Tongue (tissue), 2 donors: ENCODE measurements around the gene TSPAN32. TPM values are rescaled to one million over a fixed set of nuclear protein-coding genes. Genes with fewer than 3 reads are reported as not detected.
"Not testable (repeated sequence)": the region's sequence is repeated elsewhere in the genome, so short reads cannot be mapped to it uniquely, and the experiment has no call there.

Source experiments
- DNase-seq: peaks from one replicate; pipeline ENCODE4 v3.0.0-alpha.2; 2015
- total RNA-seq: library from RNA; depleted of rRNA; stranded (reverse); fragments of >200 nt; gene quantifications from one replicate; pipeline ENCODE4 v1.2.3, GENCODE V29; 2014

Gene TSPAN32
- total RNA-seq, 1 donor from 2014 or later, result 2.1 TPM

- DNase-seq, result no peak
Observed at GRCh38 chr11:2343502-2343901, 41.7 kb downstream of the TSPAN32 start.

GRCh38 chr11:2345050-2345449 lies 43.2 kb downstream of the TSPAN32 start:
- no peak for DNase-seq

GRCh38 chr11:2346014-2346413 lies 44.2 kb downstream of the TSPAN32 start:
- no peak for DNase-seq

- DNase-seq, result no peak
Observed at GRCh38 chr11:2346586-2347307, 44.9 kb downstream of the TSPAN32 start.

GRCh38 chr11:2347308-2347830 lies 45.6 kb downstream of the TSPAN32 start:
- no peak for DNase-seq

GRCh38 chr11:2348986-2349385 lies 47.2 kb downstream of the TSPAN32 start:
- DNase-seq, result no peak

- no peak for DNase-seq
Observed at GRCh38 chr11:2351701-2352100, 49.9 kb downstream of the TSPAN32 start.

GRCh38 chr11:2352420-2352819 lies 50.6 kb downstream of the TSPAN32 start:
- DNase-seq, result no peak

GRCh38 chr11:2355000-2355644 lies 53.3 kb downstream of the TSPAN32 start:
- no peak for DNase-seq

- DNase-seq, result no peak
Observed at GRCh38 chr11:2357246-2357645, 55.4 kb downstream of the TSPAN32 start.

GRCh38 chr11:2357651-2358050 lies 55.8 kb downstream of the TSPAN32 start:
- DNase-seq, result not testable (repeated sequence)

GRCh38 chr11:2358754-2359442 lies 57.1 kb downstream of the TSPAN32 start:
- DNase-seq, result peak; percentile 49

GRCh38 chr11:2359557-2359956 lies 57.7 kb downstream of the TSPAN32 start:
- no peak for DNase-seq

GRCh38 chr11:2360081-2360642 lies 58.3 kb downstream of the TSPAN32 start:
- no peak for DNase-seq

GRCh38 chr11:2361565-2361964 lies 59.8 kb downstream of the TSPAN32 start:
- DNase-seq, result no peak

GRCh38 chr11:2362414-2362813 lies 60.6 kb downstream of the TSPAN32 start:
- DNase-seq, result no peak

- no peak for DNase-seq
Observed at GRCh38 chr11:2363130-2363529, 61.3 kb downstream of the TSPAN32 start.

GRCh38 chr11:2363577-2364370 lies 62.0 kb downstream of the TSPAN32 start:
- DNase-seq, result peak; percentile 51

- DNase-seq, result not testable (repeated sequence)
Observed at GRCh38 chr11:2364386-2364785, 62.6 kb downstream of the TSPAN32 start.

GRCh38 chr11:2365571-2366210 lies 63.9 kb downstream of the TSPAN32 start:
- DNase-seq, result no peak

- DNase-seq, result peak; percentile 68
Observed at GRCh38 chr11:2366276-2366675, 64.5 kb downstream of the TSPAN32 start.
